Endothelial cell of umbilical vein (primary cell): ENCODE data around the gene FBXO27.
"Not testable (repeated sequence)": the region's sequence is repeated elsewhere in the genome, so short reads cannot be mapped to it uniquely, and the experiment has no call there.

Source experiments
- POLR2A ChIP-seq: IDR thresholded peaks from 2 replicates; pipeline ENCODE4 v1.6.1; 2012; ENCODE audit warnings: low read depth, mild to moderate bottlenecking, control low read depth, low read length
- POLR2AphosphoS5 ChIP-seq: IDR thresholded peaks from 2 replicates; pipeline ENCODE4 v1.6.1; 2012; ENCODE audit warnings: low read depth, mild to moderate bottlenecking, control low read depth, low read length, moderate library complexity; ENCODE audit not compliant: insufficient read depth
- TF ChIP-seq, protein P1 (sequence below), 2 donors: IDR thresholded peaks; 1 replicate in 1 of 2; 2 replicates in 1 of 2; pipeline ENCODE4 v1.5.1; 2011; ENCODE audit warnings: low read length in 2 of 2, mild to moderate bottlenecking in 2 of 2, moderate library complexity in 2 of 2, control low read depth in 1 of 2, inconsistent platforms in 1 of 2, low read depth in 1 of 2; ENCODE audit not compliant: insufficient read depth in 1 of 2; ENCODE audit errors: extremely low read depth in 1 of 2

DNA sequence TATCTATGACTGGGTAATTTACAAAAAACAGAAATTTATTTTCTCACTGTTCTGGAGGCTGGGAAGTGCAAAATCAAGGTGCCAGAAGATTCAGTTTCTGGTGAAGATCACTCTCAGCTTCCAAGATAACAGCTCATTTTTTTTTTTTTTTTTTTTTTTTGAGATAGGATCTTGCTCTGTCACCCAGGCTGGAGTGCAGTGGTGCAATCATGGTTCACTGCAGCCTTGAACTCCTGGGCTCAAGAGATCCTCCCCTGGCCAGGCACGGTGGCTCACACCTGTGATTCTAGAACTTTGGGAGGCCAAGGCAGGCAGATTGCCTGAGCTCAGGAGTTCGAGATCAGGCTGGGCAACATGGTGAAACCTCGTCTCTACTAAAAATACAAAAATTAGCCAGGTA is 34.8 kb downstream of the FBXO27 start:
- TF ChIP-seq, protein P1, sequence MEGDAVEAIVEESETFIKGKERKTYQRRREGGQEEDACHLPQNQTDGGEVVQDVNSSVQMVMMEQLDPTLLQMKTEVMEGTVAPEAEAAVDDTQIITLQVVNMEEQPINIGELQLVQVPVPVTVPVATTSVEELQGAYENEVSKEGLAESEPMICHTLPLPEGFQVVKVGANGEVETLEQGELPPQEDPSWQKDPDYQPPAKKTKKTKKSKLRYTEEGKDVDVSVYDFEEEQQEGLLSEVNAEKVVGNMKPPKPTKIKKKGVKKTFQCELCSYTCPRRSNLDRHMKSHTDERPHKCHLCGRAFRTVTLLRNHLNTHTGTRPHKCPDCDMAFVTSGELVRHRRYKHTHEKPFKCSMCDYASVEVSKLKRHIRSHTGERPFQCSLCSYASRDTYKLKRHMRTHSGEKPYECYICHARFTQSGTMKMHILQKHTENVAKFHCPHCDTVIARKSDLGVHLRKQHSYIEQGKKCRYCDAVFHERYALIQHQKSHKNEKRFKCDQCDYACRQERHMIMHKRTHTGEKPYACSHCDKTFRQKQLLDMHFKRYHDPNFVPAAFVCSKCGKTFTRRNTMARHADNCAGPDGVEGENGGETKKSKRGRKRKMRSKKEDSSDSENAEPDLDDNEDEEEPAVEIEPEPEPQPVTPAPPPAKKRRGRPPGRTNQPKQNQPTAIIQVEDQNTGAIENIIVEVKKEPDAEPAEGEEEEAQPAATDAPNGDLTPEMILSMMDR (IDR thresholded peaks at IDR 0.05; ENCODE audit: extremely low read depth in 1 of 2, insufficient read depth in 1 of 2, low read depth in 1 of 2, low read length in 2 of 2) = not testable (repeated sequence)
- TF ChIP-seq POLR2A, POLR2AphosphoS5: not testable (repeated sequence)
